ENCODE measurements around the gene KCNC3.

The KCNC3 gene

GRCh38 chr19:50269653-50270052, 59.5 kb downstream of the KCNC3 start:
- no peaks in the 10 kb centered on the region for H3K27me3 ChIP-seq (ENCODE audit: insufficient read depth, low read length, poor library complexity, severe bottlenecking)
- no peak overlapping the region for H3K4me2 ChIP-seq (ENCODE audit: low read depth, low read length, poor library complexity, severe bottlenecking)
- no peaks in the 10 kb centered on the region for H3K36me3 ChIP-seq (ENCODE audit: insufficient read depth, low read length)
- TF ChIP-seq EZH2phosphoT487 (IDR thresholded peaks at IDR 0.05; ENCODE audit: borderline replicate concordance) (no peak), CTCF (conservative IDR thresholded peaks at IDR 0.05; ENCODE audit: low read length) (no peak)
- no peak overlapping the region for H3K9ac ChIP-seq (ENCODE audit: low read depth, low read length, poor library complexity, severe bottlenecking)
- no peak overlapping the region for H3K4me3 ChIP-seq (ENCODE audit: low read length, poor library complexity, severe bottlenecking)
- no peaks in the 10 kb centered on the region for H3K79me2 ChIP-seq (ENCODE audit: insufficient read depth, low read length)
- no peaks in the 10 kb centered on the region for H3K9me2 ChIP-seq (replicated peaks; ENCODE audit: low read depth, low read length)
- no peaks in the 10 kb centered on the region for H4K20me1 ChIP-seq (ENCODE audit: insufficient read depth, low read length, poor library complexity, severe bottlenecking)
- no peaks in the 10 kb centered on the region for H3F3A ChIP-seq (ENCODE audit: low read depth)
- peaks cover 3% of the 10 kb centered on the region; the same call in 1 of the 2 replicates for H3K9me3 ChIP-seq (ENCODE audit: insufficient read depth, low read depth, low read length)
- H2AFZ ChIP-seq (ENCODE audit: low read length), result no peak overlapping the region
- H3K4me1 ChIP-seq (ENCODE audit: insufficient read depth, low read length, poor library complexity, severe bottlenecking), result no peaks in the 10 kb centered on the region

GRCh38 chr19:50268501-50268900, 60.7 kb downstream of the KCNC3 start:
- Histone ChIP-seq H3K4me3 (ENCODE audit: low read length, poor library complexity, severe bottlenecking) (no peak overlapping the region), H3K79me2 (ENCODE audit: insufficient read depth, low read length) (no peaks in the 10 kb centered on the region), H3K4me1 (ENCODE audit: insufficient read depth, low read length, poor library complexity, severe bottlenecking) (no peaks in the 10 kb centered on the region), H3K9me3 (ENCODE audit: insufficient read depth, low read depth, low read length) (no peaks in the 10 kb centered on the region; the same call in 1 of the 2 replicates), H3F3A (ENCODE audit: low read depth) (no peaks in the 10 kb centered on the region), H2AFZ (ENCODE audit: low read length) (no peak overlapping the region), H3K9ac (ENCODE audit: low read depth, low read length, poor library complexity, severe bottlenecking) (no peak overlapping the region), H4K20me1 (ENCODE audit: insufficient read depth, low read length, poor library complexity, severe bottlenecking) (no peaks in the 10 kb centered on the region), H3K27me3 (ENCODE audit: insufficient read depth, low read length, poor library complexity, severe bottlenecking) (no peaks in the 10 kb centered on the region), H3K4me2 (ENCODE audit: low read depth, low read length, poor library complexity, severe bottlenecking) (no peak overlapping the region), H3K9me2 (replicated peaks; ENCODE audit: low read depth, low read length) (no peaks in the 10 kb centered on the region), H3K36me3 (ENCODE audit: insufficient read depth, low read length) (no peaks in the 10 kb centered on the region)
- TF ChIP-seq CTCF (conservative IDR thresholded peaks at IDR 0.05; ENCODE audit: low read length), result no peak
- TF ChIP-seq EZH2phosphoT487 (IDR thresholded peaks at IDR 0.05; ENCODE audit: borderline replicate concordance), result no peak

- no peaks in the 10 kb centered on the region for H3K4me1 ChIP-seq (ENCODE audit: insufficient read depth, low read length, poor library complexity, severe bottlenecking)
- no peak overlapping the region for H3K9ac ChIP-seq (ENCODE audit: low read depth, low read length, poor library complexity, severe bottlenecking)
- no peak for TF ChIP-seq CTCF (conservative IDR thresholded peaks at IDR 0.05; ENCODE audit: low read length)
- TF ChIP-seq EZH2phosphoT487 (IDR thresholded peaks at IDR 0.05; ENCODE audit: borderline replicate concordance), result no peak
- no peaks in the 10 kb centered on the region for H3K9me2 ChIP-seq (replicated peaks; ENCODE audit: low read depth, low read length)
- no peaks in the 10 kb centered on the region for H3K36me3 ChIP-seq (ENCODE audit: insufficient read depth, low read length)
- no peaks in the 10 kb centered on the region for H3F3A ChIP-seq (ENCODE audit: low read depth)
- H3K4me3 ChIP-seq (ENCODE audit: low read length, poor library complexity, severe bottlenecking), result no peak overlapping the region
- no peaks in the 10 kb centered on the region for H4K20me1 ChIP-seq (ENCODE audit: insufficient read depth, low read length, poor library complexity, severe bottlenecking)
- H3K4me2 ChIP-seq (ENCODE audit: low read depth, low read length, poor library complexity, severe bottlenecking), result no peak overlapping the region
- H3K79me2 ChIP-seq (ENCODE audit: insufficient read depth, low read length), result no peaks in the 10 kb centered on the region
- H3K27me3 ChIP-seq (ENCODE audit: insufficient read depth, low read length, poor library complexity, severe bottlenecking), result no peaks in the 10 kb centered on the region
- H2AFZ ChIP-seq (ENCODE audit: low read length), result no peak overlapping the region
- H3K9me3 ChIP-seq (ENCODE audit: insufficient read depth, low read depth, low read length), result no peaks in the 10 kb centered on the region; the same call in 1 of the 2 replicates
Measured at GRCh38 chr19:50268041-50268440, 61.1 kb downstream of the KCNC3 start.

Data from Loucy (cell line).